H1 (cell line): ENCODE measurements around the gene ELMO1. TPM values are rescaled to one million over a fixed set of nuclear protein-coding genes. Genes with fewer than 3 reads are reported as not detected.
A peak's percentile ranks its signal among the peaks of the same experiment; 100 is the strongest.

ENCODE experiments used
- CTCF ChIA-PET: fragments of 300-600 bp; sonication (Branson Sonifier 250); formaldehyde crosslinking; loops from one replicate; lab custom pipeline; 2021; ENCODE audit not compliant: partially characterized antibody; lab: Charles Lee
- POLR2A ChIA-PET: fragments of 300-600 bp; sonication (Branson Sonifier 250); formaldehyde crosslinking; loops from one replicate; lab custom pipeline; 2021; ENCODE audit warnings: inconsistent platforms; ENCODE audit not compliant: partially characterized antibody; lab: Charles Lee
- DNase-seq, 2 experiments: peaks; one replicate each; pipeline versions ENCODE4 v3.0.0 to v3.0.0-alpha.2; 2010 to 2022; ENCODE audit warnings: low spot score in 2 of 2, low read depth in 1 of 2, mixed read lengths in 1 of 2
- FAIRE-seq: peaks from 2 replicates; lab custom pipeline; 2011; peaks lifted over from hg19 to GRCh38; lab: Jason Lieb, UNC
- H2AFZ ChIP-seq: 2 replicates; pipeline ENCODE4 v1.8.1; 2012; ENCODE audit warnings: low read length, inconsistent platforms
- H2AK5ac ChIP-seq: 2 replicates; pipeline ENCODE4 v1.6.1; 2013; ENCODE audit warnings: low read depth, low read length
- H2BK120ac ChIP-seq: replicated peaks from 2 replicates; pipeline ENCODE3; 2013; ENCODE audit warnings: low read depth, low read length, inconsistent platforms
- H2BK12ac ChIP-seq: 2 replicates; pipeline ENCODE4 v1.6.1; 2013; ENCODE audit warnings: low read depth, low read length
- H2BK15ac ChIP-seq: 2 replicates; pipeline ENCODE4 v1.6.1; 2013; ENCODE audit warnings: low read length
- H2BK20ac ChIP-seq: 2 replicates; pipeline ENCODE4 v1.6.1; 2013; ENCODE audit warnings: low read length
- H2BK5ac ChIP-seq: 2 replicates; pipeline ENCODE4 v1.6.1; 2013; ENCODE audit warnings: low read depth, low read length
- H3K14ac ChIP-seq: 2 replicates; pipeline ENCODE4 v1.6.1; 2013; ENCODE audit warnings: inconsistent platforms; ENCODE audit not compliant: insufficient read length
- H3K18ac ChIP-seq: 2 replicates; pipeline ENCODE4 v1.6.1; 2013; ENCODE audit warnings: low read length; ENCODE audit errors: extremely low read depth
- H3K23ac ChIP-seq: 2 replicates; pipeline ENCODE4 v1.6.1; 2013; ENCODE audit warnings: inconsistent platforms; ENCODE audit not compliant: insufficient read length
- H3K23me2 ChIP-seq: 2 replicates; pipeline ENCODE4 v1.6.1; 2013; ENCODE audit warnings: low read depth, low read length
- H3K27ac ChIP-seq: 2 replicates; pipeline ENCODE4 v1.6.1; 2011; ENCODE audit warnings: low read depth, low read length, inconsistent platforms
- H3K27me3 ChIP-seq, 4 experiments: replicated peaks in 1 of 4; 1 replicate in 1 of 4; 2 replicates in 3 of 4; pipeline versions ENCODE4 v1.6.1 to v1.8.1; 2011 to 2013; ENCODE audit warnings: low read length in 3 of 4, mild to moderate bottlenecking in 3 of 4, inconsistent platforms in 2 of 4, mixed read lengths in 2 of 4, moderate library complexity in 1 of 4; ENCODE audit not compliant: control insufficient read depth in 3 of 4, insufficient read depth in 3 of 4; ENCODE audit errors: extremely low read depth in 1 of 4
- H3K36me3 ChIP-seq, 4 experiments: 2 replicates each; pipeline versions ENCODE4 v1.6.1 to v1.8.1; 2011 to 2013; ENCODE audit warnings: mild to moderate bottlenecking in 4 of 4, low read length in 3 of 4, moderate library complexity in 2 of 4, control low read depth in 1 of 4, inconsistent platforms in 1 of 4; ENCODE audit not compliant: insufficient read depth in 4 of 4, control insufficient read depth in 2 of 4
- H3K4ac ChIP-seq: replicated peaks from 2 replicates; pipeline ENCODE3; 2013; ENCODE audit warnings: low read length, low read depth, mixed read lengths, inconsistent platforms; ENCODE audit not compliant: insufficient read length
- H3K4me1 ChIP-seq, 4 experiments: replicated peaks in 1 of 4; 1 replicate in 1 of 4; 2 replicates in 3 of 4; pipeline versions ENCODE4 v1.6.1 to v1.8.1; 2011 to 2013; ENCODE audit warnings: low read length in 3 of 4, inconsistent platforms in 2 of 4, mixed read lengths in 1 of 4; ENCODE audit not compliant: insufficient read depth in 4 of 4, control insufficient read depth in 3 of 4
- H3K4me2 ChIP-seq, 2 experiments: 2 replicates each; pipeline versions ENCODE4 v1.6.1 to v1.8.1; 2011 to 2013; ENCODE audit warnings: low read depth in 2 of 2, low read length in 2 of 2, control low read depth in 1 of 2, inconsistent platforms in 1 of 2, mild to moderate bottlenecking in 1 of 2; ENCODE audit not compliant: insufficient read depth in 1 of 2
- H3K4me3 ChIP-seq, 4 experiments: fragments of 200-600, 300-600 bp in 1 of 4; sonication (generic), shearing (Covaris generic), sonication (Bioruptor Twin) in 1 of 4; 2 replicates each; pipeline versions ENCODE4 v1.5.1 to v1.8.1; 2011 to 2016; ENCODE audit warnings: low read length in 4 of 4, low read depth in 3 of 4, control low read depth in 2 of 4, inconsistent platforms in 2 of 4, mild to moderate bottlenecking in 2 of 4, mixed read lengths in 1 of 4, moderate library complexity in 1 of 4; ENCODE audit not compliant: insufficient read depth in 2 of 4; ENCODE audit errors: extremely low read depth in 1 of 4
- H3K56ac ChIP-seq: replicated peaks from 2 replicates; pipeline ENCODE3; 2013; ENCODE audit warnings: low read depth, mild to moderate bottlenecking, mixed read lengths, low read length, inconsistent platforms; ENCODE audit not compliant: insufficient read length
- H3K79me1 ChIP-seq: 2 replicates; pipeline ENCODE4 v1.6.1; 2013; ENCODE audit warnings: low read depth, low read length, control low read depth
- H3K79me2 ChIP-seq, 2 experiments: 2 replicates each; pipeline versions ENCODE4 v1.6.1 to v1.8.1; 2012 to 2013; ENCODE audit warnings: low read length in 2 of 2, mild to moderate bottlenecking in 2 of 2, inconsistent platforms in 1 of 2; ENCODE audit not compliant: insufficient read depth in 2 of 2, control insufficient read depth in 1 of 2
- H3K9ac ChIP-seq, 4 experiments: replicated peaks in 1 of 4; 1 replicate in 1 of 4; 2 replicates in 3 of 4; pipeline versions ENCODE4 v1.6.1 to v1.8.1; 2011 to 2013; ENCODE audit warnings: low read depth in 3 of 4, low read length in 3 of 4, control low read depth in 2 of 4, mild to moderate bottlenecking in 2 of 4, moderate library complexity in 2 of 4, inconsistent platforms in 1 of 4; ENCODE audit errors: extremely low read depth in 1 of 4
- H3K9me3 ChIP-seq, 2 experiments: 2 replicates each; pipeline versions ENCODE4 v1.6.1 to v1.8.1; 2012 to 2013; ENCODE audit warnings: mild to moderate bottlenecking in 2 of 2, moderate library complexity in 2 of 2, control low read depth in 1 of 2, inconsistent platforms in 1 of 2, low read depth in 1 of 2, low read length in 1 of 2, mixed read lengths in 1 of 2; ENCODE audit not compliant: insufficient read depth in 2 of 2
- H4K20me1 ChIP-seq, 2 experiments: replicated peaks in 1 of 2; 2 replicates each; pipeline versions ENCODE3 to v1.8.1; 2011 to 2013; ENCODE audit warnings: inconsistent platforms in 2 of 2, low read length in 2 of 2, mild to moderate bottlenecking in 1 of 2; ENCODE audit not compliant: insufficient read depth in 2 of 2, control insufficient read depth in 1 of 2
- H4K5ac ChIP-seq: 2 replicates; pipeline ENCODE4 v1.6.1; 2013; ENCODE audit warnings: low read length, low read depth, mixed read lengths, inconsistent platforms; ENCODE audit not compliant: insufficient read length
- H4K8ac ChIP-seq: 2 replicates; pipeline ENCODE4 v1.8.0; 2013; ENCODE audit warnings: mild to moderate bottlenecking, moderate library complexity, low read length, inconsistent platforms; ENCODE audit not compliant: insufficient read depth; ENCODE audit errors: extremely low read depth
- H4K91ac ChIP-seq: replicated peaks from 2 replicates; pipeline ENCODE3; 2013; ENCODE audit warnings: low read length, mixed read lengths, inconsistent platforms; ENCODE audit not compliant: insufficient read length
- KDM1A ChIP-seq: fragments of 200-600, 300-600 bp; sonication (generic); IDR thresholded peaks from 2 replicates; pipeline ENCODE4 v1.7.1; 2016; ENCODE audit warnings: mild to moderate bottlenecking, low read length, borderline replicate concordance
- MAFK ChIP-seq: IDR thresholded peaks from 2 replicates; pipeline ENCODE4 v1.6.1; 2012; ENCODE audit warnings: low read depth, mild to moderate bottlenecking, improper control_type of control experiment, low read length
- RAD21 ChIP-seq, 2 experiments: IDR thresholded peaks in 1 of 2; conservative IDR thresholded peaks in 1 of 2; 2 replicates each; pipeline ENCODE4 v1.6.1; 2011; ENCODE audit warnings: low read depth in 2 of 2, low read length in 2 of 2, improper control_type of control experiment in 1 of 2, inconsistent platforms in 1 of 2, mild to moderate bottlenecking in 1 of 2, moderate library complexity in 1 of 2
- WGBS, 2 experiments: shearing (Covaris generic) in 1 of 2; methylation state at CpG; one replicate each; pipeline versions ENCODE4 v1.1.6 to v1.1.7; 2013 to 2015; ENCODE audit warnings: low lambda C conversion rate in 2 of 2, mixed read lengths in 2 of 2, inconsistent platforms in 1 of 2, low coverage in 1 of 2, missing lambda C conversion rate in 1 of 2; ENCODE audit not compliant: insufficient replicate concordance in 2 of 2, insufficient coverage in 1 of 2, insufficient read length in 1 of 2; ENCODE audit errors: extremely low coverage in 1 of 2, missing lambda C conversion rate in 1 of 2; 5-methylcytosine and 5-hydroxymethylcytosine counted together
- polyA plus RNA-seq, 7 experiments: library from polyadenylated mRNA; depleted of rRNA in 3 of 7; stranded (reverse) in 5 of 7; unstranded in 2 of 7; fragments of >200 nt in 5 of 7; fragments of 200-250 nt in 2 of 7; gene quantifications; 1 replicate in 5 of 7; 2 replicates in 1 of 7; 4 replicates in 1 of 7; pipeline versions ENCODE4 v1.2.1 to v1.2.3, GENCODE V29; 2011 to 2013; ENCODE audit warnings: missing spikeins in 2 of 7, mixed read lengths in 2 of 7
- total RNA-seq: library from RNA; stranded (reverse); fragmentation: NEBNext Ultra II Directional; extraction: Animal tissue kit (Norgen Biotek cat#: 25700); gene quantifications from 2 replicates; pipeline ENCODE4 v1.2.1, GENCODE V29; 2021
- TF ChIP-seq, protein P1 (sequence below), 3 experiments: IDR thresholded peaks; 1 replicate in 2 of 3; 2 replicates in 1 of 3; pipeline versions ENCODE4 v1.5.1 to v1.6.1; 2011; ENCODE audit warnings: low read length in 3 of 3, mild to moderate bottlenecking in 3 of 3, inconsistent platforms in 2 of 3, low read depth in 1 of 3, moderate library complexity in 1 of 3; ENCODE audit not compliant: insufficient read depth in 1 of 3; ENCODE audit errors: control extremely low read depth in 1 of 3

ELMO1 gene
- total and polyA plus RNA-seq, 2 of the 8 experiments (the other 6 are each of a cell fraction or from before 2014, with no cell fraction given), result 18.4 to 21.0 TPM

GRCh38 chr7:37198906-37199485 is 249.7 kb downstream of the ELMO1 start:
- H3K9ac ChIP-seq, result no peak overlapping the region
- H3K56ac ChIP-seq, result no peak overlapping the region
- H3K36me3 ChIP-seq, result no peaks in the 10 kb centered on the region
- H2BK12ac ChIP-seq, result no peak overlapping the region
- no peaks in the 10 kb centered on the region; a peak in 1 of 7 replicates for H3K4me1 ChIP-seq
- H3K79me2 ChIP-seq, result no peaks in the 10 kb centered on the region
- DNase-seq, result peak; percentile 34 to 87
- no peaks in the 10 kb centered on the region for H3K9me3 ChIP-seq
- H3K27me3 ChIP-seq, result no peaks in the 10 kb centered on the region
- peak; percentile 92 for FAIRE-seq
- H2AK5ac ChIP-seq, result no peak overlapping the region
- H3K79me1 ChIP-seq, result no peaks in the 10 kb centered on the region
- no peak overlapping the region for H2BK120ac ChIP-seq
- H4K5ac ChIP-seq, result no peak overlapping the region
- H3K27ac ChIP-seq, result no peak overlapping the region
- no peak overlapping the region for H2BK5ac ChIP-seq
- no peak overlapping the region for H3K4me2 ChIP-seq
- H4K91ac ChIP-seq, result no peak overlapping the region
- H3K4me3 ChIP-seq, result no peak overlapping the region
- POLR2A ChIA-PET, result interaction anchor here (1.3 kb wide), 1 partner anchor 10 kb away, joined by 3 read pairs; no protein-coding TSS in a partner anchor
- H3K23me2 ChIP-seq, result no peaks in the 10 kb centered on the region
- no peak overlapping the region for H2BK20ac ChIP-seq
- no peak overlapping the region for H3K4ac ChIP-seq
- 44% methylated on average over 6 of the region's 6 CpGs; no CpG with 5 or more reads in 1 of the 2 experiments for WGBS, 2 experiments
- no peak overlapping the region for H3K23ac ChIP-seq
- H2BK15ac ChIP-seq, result no peak overlapping the region
- no peak overlapping the region for H3K14ac ChIP-seq
- no peak overlapping the region for H2AFZ ChIP-seq
- CTCF ChIA-PET, result interaction anchor here (0.6 to 2.8 kb wide), 57 partner anchors 10 to 1170 kb away, joined by 3 to 18 read pairs (median 4); no protein-coding TSS in a partner anchor
- H4K20me1 ChIP-seq, result no peaks in the 10 kb centered on the region
- H3K18ac ChIP-seq, result no peak overlapping the region
- TF ChIP-seq, protein P1, sequence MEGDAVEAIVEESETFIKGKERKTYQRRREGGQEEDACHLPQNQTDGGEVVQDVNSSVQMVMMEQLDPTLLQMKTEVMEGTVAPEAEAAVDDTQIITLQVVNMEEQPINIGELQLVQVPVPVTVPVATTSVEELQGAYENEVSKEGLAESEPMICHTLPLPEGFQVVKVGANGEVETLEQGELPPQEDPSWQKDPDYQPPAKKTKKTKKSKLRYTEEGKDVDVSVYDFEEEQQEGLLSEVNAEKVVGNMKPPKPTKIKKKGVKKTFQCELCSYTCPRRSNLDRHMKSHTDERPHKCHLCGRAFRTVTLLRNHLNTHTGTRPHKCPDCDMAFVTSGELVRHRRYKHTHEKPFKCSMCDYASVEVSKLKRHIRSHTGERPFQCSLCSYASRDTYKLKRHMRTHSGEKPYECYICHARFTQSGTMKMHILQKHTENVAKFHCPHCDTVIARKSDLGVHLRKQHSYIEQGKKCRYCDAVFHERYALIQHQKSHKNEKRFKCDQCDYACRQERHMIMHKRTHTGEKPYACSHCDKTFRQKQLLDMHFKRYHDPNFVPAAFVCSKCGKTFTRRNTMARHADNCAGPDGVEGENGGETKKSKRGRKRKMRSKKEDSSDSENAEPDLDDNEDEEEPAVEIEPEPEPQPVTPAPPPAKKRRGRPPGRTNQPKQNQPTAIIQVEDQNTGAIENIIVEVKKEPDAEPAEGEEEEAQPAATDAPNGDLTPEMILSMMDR (IDR thresholded peaks at IDR 0.05; ENCODE audit: control extremely low read depth in 1 of 3, insufficient read depth in 1 of 3, low read depth in 1 of 3, low read length in 3 of 3), result peak; percentile 62 to 87 (median 86)
- no peak for TF ChIP-seq MAFK
- peak; percentile 89 to 94 for TF ChIP-seq RAD21 (IDR thresholded peaks at IDR 0.05 in 1 of 2, conservative IDR thresholded peaks at IDR 0.05 in 1 of 2; ENCODE audit: low read depth in 2 of 2, low read length in 2 of 2)
- no peak for TF ChIP-seq KDM1A
- H4K8ac ChIP-seq, result no peak overlapping the region
